Measurements from ENCODE around the gene MTHFD1. TPM values are rescaled to one million over a fixed set of nuclear protein-coding genes. Genes with fewer than 3 reads are reported as not detected.
"Not testable (repeated sequence)": the region's sequence is repeated elsewhere in the genome, so short reads cannot be mapped to it uniquely, and the experiment has no call there.

MTHFD1 gene
- 32.6 and 37.9 TPM in 2 replicates for total RNA-seq (2014; rRNA removed; shearing (Covaris generic))
- polyA plus RNA-seq (2015; cell fraction: cytosol; rRNA removed), result 70.1 and 87.9 TPM in 2 replicates
- 79.2 and 88.3 TPM in 2 replicates for polyA plus RNA-seq (2015; cell fraction: nucleus; rRNA removed)

- peak; percentile 99 for DNase-seq (ENCODE audit: low read depth, low spot score)
- in situ Hi-C loops (cut with HindIII; ENCODE audit: low pct_unique_long_range_greater_than_20kb, low sequenced_read_pairs), result no loop called here
Observed at GRCh38 chr14:64387782-64388532, at the start of gene MTHFD1. MTHFD1 (plus strand) TSS chr14:64388353; CDS start chr14:64388428, 75 bp downstream.

GRCh38 chr14:64338616-64339316 lies 49.4 kb upstream of the MTHFD1 start:
- peak; percentile 97 for DNase-seq (ENCODE audit: low read depth, low spot score)
- in situ Hi-C loops (cut with HindIII; ENCODE audit: low pct_unique_long_range_greater_than_20kb, low sequenced_read_pairs), result no loop called here

GRCh38 chr14:64340560-64341196 lies 47.5 kb upstream of the MTHFD1 start:
- DNase-seq (ENCODE audit: low read depth, low spot score), result no peak
- in situ Hi-C loops (cut with HindIII; ENCODE audit: low pct_unique_long_range_greater_than_20kb, low sequenced_read_pairs), result no loop called here

DNA sequence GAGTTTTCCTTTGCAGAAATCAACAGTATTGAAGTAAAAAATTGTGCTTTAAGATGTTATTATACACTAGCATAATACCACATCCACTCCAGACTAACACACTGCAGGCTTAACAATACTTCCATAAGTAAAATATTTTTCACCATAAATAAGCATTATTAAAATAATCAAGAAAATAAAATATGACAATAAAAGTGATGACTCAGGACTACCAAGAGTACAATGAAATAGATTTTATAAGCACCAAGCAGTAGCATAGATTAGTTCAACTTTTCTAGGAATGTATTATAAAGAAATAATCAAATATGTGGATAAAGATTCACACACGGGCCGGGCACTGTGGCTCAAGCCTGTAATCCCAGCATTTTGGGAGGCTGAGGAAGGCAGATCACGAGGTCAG lies 40.4 kb upstream of the MTHFD1 start:
- no peak for DNase-seq (ENCODE audit: low read depth, low spot score)
- in situ Hi-C loops (cut with HindIII; ENCODE audit: low pct_unique_long_range_greater_than_20kb, low sequenced_read_pairs), result no loop called here

GRCh38 chr14:64349741-64350490 lies 38.2 kb upstream of the MTHFD1 start:
- in situ Hi-C loops (cut with HindIII; ENCODE audit: low pct_unique_long_range_greater_than_20kb, low sequenced_read_pairs), result no loop called here
- DNase-seq (ENCODE audit: low read depth, low spot score), result no peak

- in situ Hi-C loops (cut with HindIII; ENCODE audit: low pct_unique_long_range_greater_than_20kb, low sequenced_read_pairs), result no loop called here
- peak; percentile 3 for DNase-seq (ENCODE audit: low read depth, low spot score)
Observed at GRCh38 chr14:64363265-64363846, 24.8 kb upstream of the MTHFD1 start.

DNA sequence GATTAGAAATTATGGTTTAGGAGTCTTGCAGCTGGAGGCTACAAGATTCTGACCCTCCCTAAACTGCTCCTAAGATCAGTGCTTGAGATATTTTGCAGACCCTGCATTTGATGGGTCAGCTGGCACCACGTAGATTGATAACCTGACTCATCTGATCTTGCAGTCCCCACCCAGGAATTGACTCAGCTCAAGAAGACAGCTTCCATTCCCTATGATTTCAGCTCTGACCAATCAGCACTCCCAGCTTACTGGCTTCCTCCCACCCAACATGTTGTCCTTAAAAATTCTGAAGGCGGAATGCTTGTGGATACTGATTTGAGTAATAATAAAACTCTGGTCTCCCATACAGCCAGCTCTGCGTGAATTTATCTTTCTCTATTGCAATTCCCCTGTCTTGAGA lies 23.2 kb upstream of the MTHFD1 start:
- DNase-seq (ENCODE audit: low read depth, low spot score), result no peak
- in situ Hi-C loops (cut with HindIII; ENCODE audit: low pct_unique_long_range_greater_than_20kb, low sequenced_read_pairs), result no loop called here

- DNase-seq (ENCODE audit: low read depth, low spot score), result not testable (repeated sequence)
Observed at GRCh38 chr14:64365358-64365889, 22.7 kb upstream of the MTHFD1 start.

GRCh38 chr14:64369201-64369600 lies 19.0 kb upstream of the MTHFD1 start:
- no peak for DNase-seq (ENCODE audit: low read depth, low spot score)
- in situ Hi-C loops (cut with HindIII; ENCODE audit: low pct_unique_long_range_greater_than_20kb, low sequenced_read_pairs), result no loop called here

More at GRCh38 chr14:64365358-64365889, 22.7 kb upstream of the MTHFD1 start:
- in situ Hi-C loops (cut with HindIII; ENCODE audit: low pct_unique_long_range_greater_than_20kb, low sequenced_read_pairs), result not testable (repeated sequence)

- peak; percentile 24 for DNase-seq (ENCODE audit: low read depth, low spot score)
- in situ Hi-C loops (cut with HindIII; ENCODE audit: low pct_unique_long_range_greater_than_20kb, low sequenced_read_pairs), result no loop called here
Observed at GRCh38 chr14:64387232-64387781, 846 bp upstream of the MTHFD1 start.

DNA sequence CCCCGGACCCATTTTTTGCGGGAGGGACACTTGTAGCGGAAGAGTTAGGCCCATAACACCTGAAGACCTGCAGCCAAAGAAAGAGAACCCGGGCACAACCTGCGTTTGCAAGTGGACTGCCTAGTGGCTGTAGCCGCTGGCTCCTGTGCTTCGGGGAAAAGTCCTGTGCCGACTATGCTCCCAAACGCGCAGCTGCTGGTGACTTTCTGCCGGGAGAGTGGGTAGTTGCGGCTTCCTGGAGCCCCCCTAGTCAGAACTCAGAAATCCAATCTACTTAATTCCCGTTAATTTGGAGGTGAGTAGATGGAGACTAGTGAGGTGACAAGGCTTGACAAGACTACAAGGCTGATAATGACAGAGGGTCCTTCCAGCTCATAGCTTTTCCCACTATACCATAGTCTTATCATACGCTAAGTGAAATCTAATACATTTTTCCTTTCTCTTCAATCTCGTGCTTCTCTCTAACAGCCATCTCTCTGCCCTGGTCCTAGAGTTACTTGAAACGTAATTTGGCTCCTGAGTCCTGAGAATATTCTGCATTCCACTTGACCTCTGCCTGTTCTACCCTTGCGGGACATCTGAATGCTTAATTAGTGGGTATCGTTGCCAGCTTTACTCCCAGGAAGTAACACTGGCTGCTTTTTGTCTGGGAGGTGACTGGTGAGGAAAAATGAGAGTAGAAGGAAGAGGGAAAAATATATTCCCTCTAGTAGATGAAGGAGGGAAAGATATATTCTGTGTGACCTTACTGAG lies 556 bp downstream of the MTHFD1 start:
- in situ Hi-C loops (cut with HindIII; ENCODE audit: low pct_unique_long_range_greater_than_20kb, low sequenced_read_pairs), result no loop called here
- peak; percentile 11 for DNase-seq (ENCODE audit: low read depth, low spot score)

DNA sequence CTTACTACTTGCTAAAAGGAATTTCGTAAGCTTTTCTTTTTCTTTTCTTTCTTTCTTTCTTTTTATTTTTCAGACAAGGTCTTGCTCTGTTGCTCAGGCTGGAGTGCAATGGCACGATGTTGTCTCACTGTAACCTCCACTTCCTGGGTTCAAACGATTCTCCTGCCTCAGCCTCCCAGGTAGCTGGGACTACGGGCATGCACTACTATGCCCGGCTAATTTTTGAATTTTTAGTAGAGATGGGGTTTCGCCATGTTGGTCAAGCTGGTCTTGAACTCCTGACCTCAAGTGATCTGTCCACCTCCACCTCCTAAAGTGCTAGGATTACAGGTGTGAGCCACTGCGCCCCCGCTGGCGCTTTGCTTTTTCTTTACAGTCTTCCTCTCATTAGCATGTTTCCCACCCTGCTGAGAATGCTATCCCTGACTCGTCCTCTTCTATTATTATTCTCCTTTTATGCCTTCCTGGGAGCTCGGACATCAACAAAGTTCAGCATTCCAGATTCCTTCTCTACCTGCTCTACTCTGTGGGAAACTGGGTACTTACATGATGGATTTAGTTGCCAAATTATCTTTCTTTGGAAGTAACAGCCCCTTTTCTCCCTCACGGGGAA lies 3.1 kb downstream of the MTHFD1 start:
- no peak for DNase-seq (ENCODE audit: low read depth, low spot score)
- in situ Hi-C loops (cut with HindIII; ENCODE audit: low pct_unique_long_range_greater_than_20kb, low sequenced_read_pairs), result no loop called here

DNA sequence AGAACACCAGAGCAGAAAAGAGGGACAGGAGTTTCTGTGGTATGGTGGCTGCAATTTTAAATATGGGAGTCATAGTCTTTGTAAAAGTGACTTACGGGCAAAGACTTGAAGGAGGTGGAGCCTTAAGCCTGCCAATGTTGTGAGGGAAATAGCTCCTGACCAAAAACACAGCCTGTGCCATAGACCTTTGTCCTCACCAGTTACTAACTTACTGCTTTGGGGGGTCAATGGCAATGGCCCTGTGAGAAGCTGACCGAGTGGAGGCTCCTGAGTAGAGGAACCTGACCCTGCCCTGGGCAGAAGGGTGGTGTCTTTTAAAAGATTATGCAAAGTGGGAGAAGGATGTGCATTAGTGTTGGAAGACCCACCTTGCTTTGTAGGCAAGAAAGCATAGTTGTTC lies 3.8 kb downstream of the MTHFD1 start:
- in situ Hi-C loops (cut with HindIII; ENCODE audit: low pct_unique_long_range_greater_than_20kb, low sequenced_read_pairs), result no loop called here
- DNase-seq (ENCODE audit: low read depth, low spot score), result no peak

GRCh38 chr14:64393189-64393726 lies 5.1 kb downstream of the MTHFD1 start:
- DNase-seq (ENCODE audit: low read depth, low spot score); in situ Hi-C loops (cut with HindIII; ENCODE audit: low pct_unique_long_range_greater_than_20kb, low sequenced_read_pairs): not testable (repeated sequence)

GRCh38 chr14:64394423-64394822 lies 6.3 kb downstream of the MTHFD1 start:
- in situ Hi-C loops (cut with HindIII; ENCODE audit: low pct_unique_long_range_greater_than_20kb, low sequenced_read_pairs), result no loop called here
- DNase-seq (ENCODE audit: low read depth, low spot score), result no peak
